ENCODE results near the gene SCARB2. TPM values are rescaled to one million over a fixed set of nuclear protein-coding genes. Genes with fewer than 3 reads are reported as not detected.

The SCARB2 gene
- total RNA-seq, 1 experiment from 2014 or later: 51.3 TPM

DNA sequence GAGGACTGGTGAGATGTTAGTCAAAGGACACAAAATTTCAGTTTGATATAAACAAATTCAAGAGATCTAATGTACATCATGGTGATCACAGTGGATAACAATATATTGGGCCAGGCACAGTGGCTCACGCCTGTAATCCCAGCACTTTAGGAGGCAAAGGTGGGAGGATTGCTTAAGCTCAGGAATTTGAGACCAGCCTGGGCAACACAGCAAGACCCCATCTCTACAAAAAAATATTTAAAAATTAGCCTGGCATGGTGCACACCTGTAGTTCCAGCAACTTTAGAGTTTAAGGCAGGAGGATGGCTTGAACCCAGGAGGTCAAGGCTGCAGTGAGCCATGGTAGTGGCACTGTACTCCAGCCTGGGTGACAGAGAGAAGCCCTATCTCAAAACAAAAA is 8.7 kb downstream of the SCARB2 start:
- no TSS peak for BruUV-seq (replicated peaks)
- peaks cover 0 to 7% of the 10 kb centered on the region in 2 experiments; a peak in 1 of 4 replicates for H3K4me1 ChIP-seq (ENCODE audit: control insufficient read depth in 1 of 2, insufficient read depth in 2 of 2, low read length in 2 of 2)
- RAD21 ChIA-PET (ENCODE audit: low non-redundant PET in 1 of 2, low total read pairs in 2 of 2, uncharacterized antibody in 2 of 2, unreplicated experiment in 2 of 2): no interaction called here
- TF ChIP-seq SP1 (IDR thresholded peaks at IDR 0.05; ENCODE audit: low read depth): no peak
- no peak for TF ChIP-seq CBX3 (IDR thresholded peaks at IDR 0.05; ENCODE audit: low read depth)
- TF ChIP-seq EZH2 (IDR thresholded peaks at IDR 0.05): no peak
- no peak for TF ChIP-seq FOSL1 (IDR thresholded peaks at IDR 0.05; ENCODE audit: low read depth)
- TF ChIP-seq EGR1 (IDR thresholded peaks at IDR 0.05; ENCODE audit: low read depth): no peak
- TF ChIP-seq, protein P1, sequence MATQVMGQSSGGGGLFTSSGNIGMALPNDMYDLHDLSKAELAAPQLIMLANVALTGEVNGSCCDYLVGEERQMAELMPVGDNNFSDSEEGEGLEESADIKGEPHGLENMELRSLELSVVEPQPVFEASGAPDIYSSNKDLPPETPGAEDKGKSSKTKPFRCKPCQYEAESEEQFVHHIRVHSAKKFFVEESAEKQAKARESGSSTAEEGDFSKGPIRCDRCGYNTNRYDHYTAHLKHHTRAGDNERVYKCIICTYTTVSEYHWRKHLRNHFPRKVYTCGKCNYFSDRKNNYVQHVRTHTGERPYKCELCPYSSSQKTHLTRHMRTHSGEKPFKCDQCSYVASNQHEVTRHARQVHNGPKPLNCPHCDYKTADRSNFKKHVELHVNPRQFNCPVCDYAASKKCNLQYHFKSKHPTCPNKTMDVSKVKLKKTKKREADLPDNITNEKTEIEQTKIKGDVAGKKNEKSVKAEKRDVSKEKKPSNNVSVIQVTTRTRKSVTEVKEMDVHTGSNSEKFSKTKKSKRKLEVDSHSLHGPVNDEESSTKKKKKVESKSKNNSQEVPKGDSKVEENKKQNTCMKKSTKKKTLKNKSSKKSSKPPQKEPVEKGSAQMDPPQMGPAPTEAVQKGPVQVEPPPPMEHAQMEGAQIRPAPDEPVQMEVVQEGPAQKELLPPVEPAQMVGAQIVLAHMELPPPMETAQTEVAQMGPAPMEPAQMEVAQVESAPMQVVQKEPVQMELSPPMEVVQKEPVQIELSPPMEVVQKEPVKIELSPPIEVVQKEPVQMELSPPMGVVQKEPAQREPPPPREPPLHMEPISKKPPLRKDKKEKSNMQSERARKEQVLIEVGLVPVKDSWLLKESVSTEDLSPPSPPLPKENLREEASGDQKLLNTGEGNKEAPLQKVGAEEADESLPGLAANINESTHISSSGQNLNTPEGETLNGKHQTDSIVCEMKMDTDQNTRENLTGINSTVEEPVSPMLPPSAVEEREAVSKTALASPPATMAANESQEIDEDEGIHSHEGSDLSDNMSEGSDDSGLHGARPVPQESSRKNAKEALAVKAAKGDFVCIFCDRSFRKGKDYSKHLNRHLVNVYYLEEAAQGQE (IDR thresholded peaks at IDR 0.05; ENCODE audit: low read depth): no peak
- no peaks in the 10 kb centered on the region for H3K27me3 ChIP-seq (ENCODE audit: insufficient read depth, low read length)
- no peaks in the 10 kb centered on the region for H3K9me2 ChIP-seq (ENCODE audit: insufficient read depth)
- no peaks in the 10 kb centered on the region for H3K36me3 ChIP-seq (ENCODE audit: control insufficient read depth in 1 of 2, insufficient read depth in 2 of 2, low read length in 2 of 2)
- no peak overlapping the region for H3K4me3 ChIP-seq (replicated peaks in 1 of 2; ENCODE audit: low read depth in 1 of 2, low read length in 2 of 2)
- no peaks in the 10 kb centered on the region for H4K20me1 ChIP-seq (ENCODE audit: insufficient read depth)
- H3K9me3 ChIP-seq (ENCODE audit: control insufficient read depth in 1 of 2, insufficient read depth in 1 of 2, low read depth in 1 of 2, low read length in 2 of 2): no peaks in the 10 kb centered on the region
- no peak overlapping the region for H3K9ac ChIP-seq (ENCODE audit: low read length)
- no peak overlapping the region for H3K27ac ChIP-seq (ENCODE audit: low read depth, low read length)
- no peak overlapping the region for H3K4me2 ChIP-seq (ENCODE audit: low read length)
- POLR2A ChIA-PET: no interaction called here
- ATAC-seq (no peak), DNase-seq (ENCODE audit: low read depth, low spot score) (no peak)
- no peak overlapping the region for H2AFZ ChIP-seq (ENCODE audit: low read depth, low read length, poor library complexity, severe bottlenecking)
- peaks cover 58% of the 10 kb centered on the region for H3K79me2 ChIP-seq (ENCODE audit: insufficient read depth, low read length)
- CTCF ChIA-PET: no interaction called here
- intact Hi-C loops (cut with micrococcal nuclease): no loop called here

DNA sequence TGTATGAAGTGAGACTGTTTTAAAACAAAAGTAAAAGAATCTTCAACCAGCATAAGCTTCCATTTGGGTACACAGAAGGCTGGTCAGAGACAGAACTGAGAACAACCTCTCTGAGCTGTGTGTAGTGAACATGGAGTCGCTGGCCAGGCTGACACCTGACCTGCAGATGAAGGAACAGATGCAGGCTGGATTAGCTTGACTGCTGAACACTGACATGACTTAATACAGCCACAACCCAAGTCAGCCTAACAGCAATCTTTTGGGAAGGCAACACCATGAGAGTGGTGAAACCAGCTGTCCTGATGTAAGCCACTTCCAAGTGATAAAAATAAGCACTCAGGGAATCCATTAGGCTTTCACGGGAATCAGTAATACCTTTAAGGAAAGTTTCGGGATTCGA is 10.1 kb downstream of the SCARB2 start:
- Histone ChIP-seq H3K27me3 (ENCODE audit: insufficient read depth, low read length) (no peaks in the 10 kb centered on the region), H3K4me2 (ENCODE audit: low read length) (no peak overlapping the region), H3K79me2 (ENCODE audit: insufficient read depth, low read length) (peaks cover 55% of the 10 kb centered on the region), H2AFZ (ENCODE audit: low read depth, low read length, poor library complexity, severe bottlenecking) (no peak overlapping the region), H3K4me3 (replicated peaks in 1 of 2; ENCODE audit: low read depth in 1 of 2, low read length in 2 of 2) (no peak overlapping the region), H3K9ac (ENCODE audit: low read length) (no peak overlapping the region), H4K20me1 (ENCODE audit: insufficient read depth) (no peaks in the 10 kb centered on the region), H3K4me1 (ENCODE audit: control insufficient read depth in 1 of 2, insufficient read depth in 2 of 2, low read length in 2 of 2) (peaks cover 7 to 9% of the 10 kb centered on the region in 2 experiments), H3K9me2 (ENCODE audit: insufficient read depth) (no peaks in the 10 kb centered on the region), H3K9me3 (ENCODE audit: control insufficient read depth in 1 of 2, insufficient read depth in 1 of 2, low read depth in 1 of 2, low read length in 2 of 2) (no peaks in the 10 kb centered on the region), H3K36me3 (ENCODE audit: control insufficient read depth in 1 of 2, insufficient read depth in 2 of 2, low read length in 2 of 2) (no peaks in the 10 kb centered on the region), H3K27ac (ENCODE audit: low read depth, low read length) (no peak overlapping the region)
- no peak for ATAC-seq
- no TSS peak for BruUV-seq (replicated peaks)
- DNase-seq (ENCODE audit: low read depth, low spot score): no peak
- TF ChIP-seq, protein P2, sequence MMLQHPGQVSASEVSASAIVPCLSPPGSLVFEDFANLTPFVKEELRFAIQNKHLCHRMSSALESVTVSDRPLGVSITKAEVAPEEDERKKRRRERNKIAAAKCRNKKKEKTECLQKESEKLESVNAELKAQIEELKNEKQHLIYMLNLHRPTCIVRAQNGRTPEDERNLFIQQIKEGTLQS (IDR thresholded peaks at IDR 0.05): no peak
- no peak for TF ChIP-seq POLR2A (IDR thresholded peaks at IDR 0.05; ENCODE audit: borderline replicate concordance, extremely low read depth, insufficient read depth, insufficient read length)
- RAD21 ChIA-PET (ENCODE audit: low non-redundant PET in 1 of 2, low total read pairs in 2 of 2, uncharacterized antibody in 2 of 2, unreplicated experiment in 2 of 2): no interaction called here
- POLR2A ChIA-PET: no interaction called here
- intact Hi-C loops (cut with micrococcal nuclease): no loop called here
- CTCF ChIA-PET: no interaction called here

Measured in HCT116 (cell line).